Mesenteric fat pad (tissue), 1 donor: ENCODE results near the gene HHATL. TPM values are rescaled to one million over a fixed set of nuclear protein-coding genes. Genes with fewer than 3 reads are reported as not detected.
"Not testable (repeated sequence)": the region's sequence is repeated elsewhere in the genome, so short reads cannot be mapped to it uniquely, and the experiment has no call there.

Experiments
- DNase-seq: peaks from one replicate; pipeline ENCODE4 v3.0.0-alpha.2; 2020; ENCODE audit warnings: low spot score
- total RNA-seq: library from RNA; stranded (reverse); fragmentation: NEBNext Ultra II Directional; extraction: Animal tissue kit (Norgen Biotek cat#: 25700); gene quantifications from one replicate; pipeline ENCODE4 v1.2.1, GENCODE V29; 2021
- donor health status: DM: yes; HTN: yes; CAD: no.

HHATL gene
- total RNA-seq, 1 donor from 2014 or later: 0.48 TPM

DNA sequence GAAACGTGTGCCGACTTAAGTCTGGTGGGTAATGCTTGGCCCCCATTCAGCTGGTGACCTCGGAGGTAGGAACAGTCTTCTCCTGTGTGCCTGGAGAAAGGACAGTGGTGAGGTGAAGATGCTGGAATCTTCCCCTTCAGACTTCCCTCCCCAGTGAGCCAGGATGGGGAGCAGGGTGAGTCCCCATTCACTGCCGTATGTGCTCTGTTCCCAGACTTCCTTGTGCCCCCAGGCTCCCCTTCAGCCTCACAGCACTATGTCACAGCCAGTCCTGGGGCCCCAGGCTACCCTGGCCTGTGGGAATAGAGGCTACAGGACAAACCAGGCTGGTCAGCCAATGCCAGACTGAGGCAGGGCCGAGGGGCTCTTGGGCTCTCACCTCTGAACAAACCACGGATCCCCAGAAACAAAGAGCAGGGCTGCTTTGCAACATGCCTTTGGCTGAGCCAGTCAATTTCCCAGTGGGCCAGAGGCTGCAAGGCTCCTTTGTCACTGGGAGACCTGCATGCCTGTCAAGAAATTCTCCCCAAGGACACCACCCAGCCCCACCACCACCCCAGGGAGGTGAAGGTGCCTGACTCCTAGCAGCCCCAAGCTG lies 31.8 kb upstream of the HHATL start:
- DNase-seq: peak; percentile 76

DNA sequence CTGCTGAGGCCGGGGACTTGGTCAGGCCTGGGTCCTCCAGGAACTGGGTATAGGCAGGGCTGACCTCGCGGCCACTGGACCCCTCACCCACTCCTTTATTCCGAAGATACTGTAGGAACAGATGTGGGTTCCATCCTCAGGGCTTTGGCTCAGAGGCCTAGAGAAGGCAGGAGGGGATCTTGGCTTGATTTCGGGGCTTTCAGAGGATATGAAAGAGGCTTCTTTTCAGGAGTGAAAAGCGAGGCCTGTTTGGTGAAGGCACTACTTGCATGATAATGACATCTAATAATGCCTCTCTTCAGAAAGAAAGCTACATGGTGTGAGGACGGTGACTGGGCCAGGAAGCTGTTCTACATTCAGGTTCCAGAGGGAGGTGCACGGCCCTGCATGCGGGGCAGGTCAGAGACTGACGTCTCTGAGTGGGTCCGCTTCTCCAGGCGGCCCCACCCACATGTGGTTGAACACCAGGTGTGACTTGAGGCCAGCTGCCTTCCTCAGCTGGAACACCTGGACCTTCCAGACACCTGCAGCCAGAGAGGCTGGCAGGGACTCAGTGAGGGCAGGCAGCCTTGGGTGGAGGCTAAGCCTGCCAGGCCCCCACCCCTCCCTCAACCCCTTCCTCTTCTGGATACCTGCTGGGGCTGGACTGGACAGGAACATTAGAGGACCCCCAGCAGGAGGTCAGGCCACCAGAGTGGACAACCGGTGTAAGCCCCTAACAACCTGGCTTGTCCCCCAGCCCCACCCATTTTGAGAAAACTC lies 31.1 kb upstream of the HHATL start:
- DNase-seq: peak; percentile 72

DNA sequence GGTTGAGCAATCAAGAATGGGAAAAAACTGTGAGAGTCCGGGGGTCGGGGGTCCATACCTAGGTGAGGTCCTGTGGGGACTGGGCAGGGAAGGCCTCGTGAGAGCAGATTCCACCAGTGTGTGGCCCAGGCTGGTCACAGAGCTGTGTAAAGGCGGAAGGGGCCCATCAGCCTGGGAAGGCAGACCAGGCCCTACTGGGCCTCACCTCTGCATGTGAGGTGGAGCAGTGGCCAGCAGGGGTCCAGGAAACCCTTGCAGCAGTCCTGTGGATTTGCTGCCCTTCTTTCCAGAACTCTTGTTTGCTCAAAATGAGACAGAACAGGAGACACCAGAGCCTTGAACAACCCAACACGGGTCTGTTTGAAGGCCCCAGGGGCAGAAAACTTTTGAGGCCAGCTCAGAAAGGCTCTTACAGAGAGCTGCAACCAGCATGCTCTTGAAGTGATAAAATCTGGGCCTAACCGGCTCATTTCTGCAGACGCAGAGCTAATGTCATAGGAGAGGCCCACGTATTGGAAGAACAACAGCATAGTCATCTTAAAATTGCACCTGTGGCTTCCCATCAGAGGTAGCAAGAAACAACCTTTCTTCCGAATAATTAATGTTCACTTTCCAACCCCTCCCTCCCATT lies 30.3 kb upstream of the HHATL start:
- DNase-seq: peak; percentile 60

DNA sequence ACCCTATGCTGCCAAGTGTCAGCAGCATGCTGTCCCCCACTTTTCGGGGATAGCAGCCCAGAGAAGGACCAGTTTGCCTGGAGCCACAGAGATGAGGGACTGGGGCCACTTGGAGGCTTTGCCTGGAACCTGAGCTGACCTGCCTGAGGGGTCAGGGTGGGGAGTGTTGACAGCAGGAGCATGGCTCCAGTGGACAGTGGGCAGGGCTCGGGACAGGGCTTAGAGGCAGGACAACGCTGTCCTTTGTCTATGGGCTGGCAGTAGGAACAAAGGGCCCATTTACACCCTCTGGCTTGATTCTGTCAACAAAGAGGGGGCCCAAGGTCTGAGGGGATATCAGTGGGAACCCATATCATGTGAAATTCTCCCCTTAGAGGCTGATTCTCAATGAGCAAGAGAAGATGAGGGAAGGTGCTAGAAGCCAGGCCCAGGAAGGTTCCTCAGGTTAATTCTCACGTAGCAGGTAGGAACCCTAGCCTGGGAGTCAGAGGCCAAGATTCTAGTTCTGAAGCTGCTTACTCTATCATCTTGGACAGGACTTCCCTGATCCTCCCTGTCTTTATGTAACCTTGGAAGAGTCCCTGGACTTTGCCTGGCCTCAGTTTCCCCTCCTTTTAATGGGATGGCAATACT lies 29.7 kb upstream of the HHATL start:
- DNase-seq: peak; percentile 39

DNA sequence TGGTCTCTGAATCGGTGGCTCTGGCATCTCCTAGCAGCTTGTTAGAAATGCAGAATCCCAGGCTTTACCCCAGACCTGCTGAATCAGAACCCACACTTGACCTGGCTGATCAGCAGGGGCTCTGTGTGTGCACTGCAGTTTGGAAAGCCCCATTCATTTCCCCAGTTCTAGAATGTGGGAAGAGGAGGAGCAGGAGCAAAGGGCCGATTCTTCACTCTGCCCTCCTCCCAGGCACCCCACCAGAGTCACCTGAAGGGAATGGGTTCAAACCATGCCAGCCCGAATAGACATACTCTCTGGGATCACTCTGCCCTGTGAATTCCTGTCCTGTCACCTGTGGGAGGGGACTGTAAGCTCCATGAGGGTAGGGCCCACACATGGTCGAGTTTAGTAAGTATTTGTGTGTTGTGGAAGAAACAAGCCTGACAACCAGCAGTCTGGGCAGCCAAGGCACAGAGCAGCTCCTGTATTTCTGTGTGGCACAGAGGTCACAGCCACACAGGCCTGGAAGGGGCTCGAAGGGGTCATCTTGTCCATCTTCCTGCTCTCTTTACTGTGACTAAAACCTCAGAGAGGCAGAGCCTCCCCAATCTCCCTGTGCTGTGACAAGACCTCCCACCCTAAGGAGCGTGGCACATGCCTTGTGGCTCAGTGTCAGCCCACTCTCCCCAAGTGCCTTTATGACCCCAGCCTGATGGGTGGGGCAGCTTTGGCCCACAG lies 29.0 kb upstream of the HHATL start:
- DNase-seq: peak; percentile 83

- peak; percentile 60 for DNase-seq
Measured at GRCh38 chr3:42730706-42731420, 28.3 kb upstream of the HHATL start.

DNA sequence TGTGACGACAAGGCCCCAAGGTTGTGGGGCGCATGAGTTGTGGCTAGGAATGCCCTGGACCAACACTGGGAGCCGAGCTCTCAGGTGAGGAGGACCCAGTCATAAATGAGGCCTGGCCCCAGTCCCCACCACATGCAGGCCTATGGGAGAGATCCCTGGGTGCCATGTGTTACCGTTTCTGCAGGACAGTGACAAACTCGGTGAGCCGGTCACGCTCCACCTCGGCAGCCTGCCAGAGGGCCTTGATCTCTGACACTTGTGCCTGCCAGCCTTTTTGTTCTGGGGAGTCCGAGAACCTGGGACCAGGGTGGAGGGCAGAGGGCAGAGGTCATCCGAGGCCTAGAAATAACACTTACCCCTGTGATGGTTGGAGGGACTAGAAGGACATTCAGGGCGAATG lies 27.7 kb upstream of the HHATL start:
- peak; percentile 73 for DNase-seq

GRCh38 chr3:42729404-42730145 lies 27.0 kb upstream of the HHATL start:
- peak; percentile 75 for DNase-seq

GRCh38 chr3:42728668-42729364 lies 26.2 kb upstream of the HHATL start:
- DNase-seq: peak; percentile 67

DNA sequence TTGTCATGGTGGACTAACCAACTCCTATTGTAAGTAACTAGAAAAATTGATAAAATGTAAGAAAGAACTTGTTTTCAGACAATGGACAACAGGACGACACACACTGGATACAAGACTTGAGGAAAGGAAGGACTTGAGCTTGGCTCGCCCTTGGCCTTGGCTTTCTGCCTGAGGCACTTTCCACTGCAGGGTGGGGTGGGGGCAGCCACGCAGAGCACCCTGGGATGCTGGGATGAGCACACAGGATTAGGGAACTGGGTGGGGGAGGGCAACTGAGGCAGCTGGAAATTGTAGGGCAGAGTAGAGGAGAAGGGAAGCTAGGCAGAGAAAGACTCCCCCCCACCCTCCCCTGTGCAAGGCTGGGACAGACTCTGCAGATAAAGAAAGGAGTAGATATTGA lies 25.5 kb upstream of the HHATL start:
- DNase-seq: no peak

DNA sequence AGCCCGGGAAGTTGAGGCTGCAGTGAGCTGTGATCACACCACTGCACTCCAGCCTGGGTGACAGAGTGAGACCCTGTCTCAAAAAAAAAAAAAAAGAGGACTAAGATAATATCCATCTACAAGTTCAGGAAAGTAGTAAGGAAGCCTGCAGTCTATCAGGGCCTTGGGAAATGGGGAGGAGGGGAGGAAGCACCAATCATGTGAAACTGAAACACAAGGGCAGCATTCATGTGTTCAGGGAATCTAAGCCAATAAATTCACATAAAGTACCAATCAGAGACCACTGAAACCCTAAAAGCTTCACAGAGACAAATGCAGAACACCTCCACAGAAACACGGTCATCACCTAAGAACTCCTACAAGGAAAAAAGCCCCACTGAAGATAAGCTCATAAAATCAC lies 22.9 kb upstream of the HHATL start:
- no peak for DNase-seq

- no peak for DNase-seq
Measured at GRCh38 chr3:42723219-42723618, 20.6 kb upstream of the HHATL start.

GRCh38 chr3:42722442-42722841 lies 19.8 kb upstream of the HHATL start:
- not testable (repeated sequence) for DNase-seq

DNA sequence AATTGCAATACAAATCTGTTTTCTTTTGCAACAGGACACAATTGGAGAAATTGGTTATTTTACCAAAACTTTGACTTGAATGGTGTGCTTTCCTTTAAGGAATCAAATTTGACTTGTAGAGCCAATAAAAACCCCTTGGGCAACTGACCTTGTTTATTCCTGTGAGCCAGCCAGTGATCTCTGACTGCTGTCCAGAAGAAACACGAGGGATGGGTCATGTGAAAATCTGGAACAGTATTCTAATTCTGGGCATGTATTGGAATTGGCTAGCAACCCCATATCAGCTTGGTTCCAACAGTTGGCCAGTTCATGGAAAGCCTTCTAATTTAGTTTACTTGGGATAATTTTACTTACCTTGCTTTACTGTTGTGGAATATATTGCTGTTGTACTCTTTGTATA lies 19.1 kb upstream of the HHATL start:
- DNase-seq: no peak

GRCh38 chr3:42720126-42720525 lies 17.5 kb upstream of the HHATL start:
- DNase-seq: no peak

DNA sequence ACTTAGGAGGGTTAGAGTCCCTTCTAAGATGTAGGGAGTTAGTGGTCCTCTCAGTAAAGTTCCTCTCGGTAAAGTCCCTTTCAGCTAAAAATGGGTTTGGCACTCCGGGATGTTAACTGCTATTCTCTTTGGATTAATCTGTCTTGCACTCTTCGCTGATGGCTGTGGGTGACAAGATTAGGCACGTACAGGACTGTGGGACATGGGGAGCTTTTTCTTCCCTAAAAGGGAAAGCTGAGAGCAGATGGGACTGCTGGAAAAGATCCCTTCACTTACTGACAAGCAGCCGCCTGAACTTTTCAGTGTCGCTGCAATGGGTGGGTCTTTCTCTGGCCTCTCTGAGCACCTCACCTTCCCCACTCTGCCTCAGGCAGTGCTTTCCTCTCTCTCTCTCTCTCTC lies 16.4 kb upstream of the HHATL start:
- DNase-seq: no peak

DNA sequence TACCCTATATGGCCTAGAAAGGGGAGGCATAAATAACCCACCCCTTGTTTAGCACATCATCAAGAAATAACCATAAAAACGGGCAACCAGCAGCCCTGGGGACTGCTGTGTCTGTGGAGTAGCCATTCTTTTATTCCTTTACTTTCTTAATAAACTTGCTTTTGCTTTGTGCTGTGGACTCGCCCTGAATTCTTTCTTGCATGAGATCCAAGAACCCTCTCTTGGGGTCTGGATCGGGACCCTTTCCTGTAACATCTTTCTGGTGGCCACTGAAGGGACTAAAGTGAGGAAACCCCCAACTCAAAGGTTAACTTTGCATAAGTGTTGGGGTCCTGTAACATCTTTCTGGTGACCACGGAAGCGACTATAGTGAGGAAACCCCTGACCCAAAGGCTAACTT lies 15.7 kb upstream of the HHATL start:
- DNase-seq: no peak

DNA sequence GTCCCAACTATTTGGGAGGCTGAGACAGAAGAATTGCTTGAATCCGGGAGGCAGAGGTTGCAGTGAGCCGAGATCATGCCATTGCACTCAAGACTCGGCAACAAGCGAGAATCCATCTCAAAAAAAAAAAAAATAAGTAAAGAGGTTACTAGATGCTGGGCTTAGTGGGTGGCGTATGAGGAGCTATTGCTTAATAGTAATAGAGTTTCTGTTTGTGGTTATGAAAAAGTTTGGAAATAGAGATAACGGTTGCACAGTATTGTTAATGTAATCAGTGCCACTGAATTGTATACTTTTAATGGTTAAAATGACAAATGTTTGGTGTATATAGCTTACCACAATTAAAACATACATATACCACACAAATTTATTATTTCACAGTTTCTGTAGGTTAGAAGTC lies 14.7 kb upstream of the HHATL start:
- no peak for DNase-seq

- DNase-seq: no peak
Measured at GRCh38 chr3:42714171-42714852, 11.7 kb upstream of the HHATL start.
